ENCODE data around the gene CFD.

CFD gene

GRCh38 chr19:854549-854948 lies 4.9 kb upstream of the CFD start:
- no peaks in the 10 kb centered on the region for H3K36me3 ChIP-seq (ENCODE audit: control insufficient read depth, insufficient read depth, low read length)
- TF ChIP-seq CTCF (IDR thresholded peaks at IDR 0.05) = no peak
- no peak overlapping the region for H3K4me2 ChIP-seq (ENCODE audit: low read length)
- H2AFZ ChIP-seq = no peak overlapping the region
- H3K27me3 ChIP-seq (ENCODE audit: control insufficient read depth, insufficient read depth, low read length) = no peaks in the 10 kb centered on the region
- no peak overlapping the region for H3K27ac ChIP-seq
- H3K79me2 ChIP-seq = no peaks in the 10 kb centered on the region
- H3K9me3 ChIP-seq (ENCODE audit: control insufficient read depth, low read length) = no peaks in the 10 kb centered on the region
- no peak overlapping the region for H3K9ac ChIP-seq
- H3K4me3 ChIP-seq (ENCODE audit: low read depth, low read length) = no peak overlapping the region
- peaks cover 4% of the 10 kb centered on the region for H3K4me1 ChIP-seq

- H3K9ac ChIP-seq = no peak overlapping the region
- H3K4me1 ChIP-seq = peaks cover 4% of the 10 kb centered on the region
- no peaks in the 10 kb centered on the region for H3K36me3 ChIP-seq (ENCODE audit: control insufficient read depth, insufficient read depth, low read length)
- no peak overlapping the region for H3K4me2 ChIP-seq (ENCODE audit: low read length)
- TF ChIP-seq CTCF (IDR thresholded peaks at IDR 0.05) = no peak
- H3K4me3 ChIP-seq (ENCODE audit: low read depth, low read length) = no peak overlapping the region
- no peaks in the 10 kb centered on the region for H3K79me2 ChIP-seq
- H3K27me3 ChIP-seq (ENCODE audit: control insufficient read depth, insufficient read depth, low read length) = no peaks in the 10 kb centered on the region
- H3K27ac ChIP-seq = no peak overlapping the region
- H3K9me3 ChIP-seq (ENCODE audit: control insufficient read depth, low read length) = no peaks in the 10 kb centered on the region
- H2AFZ ChIP-seq = no peak overlapping the region
Measured at GRCh38 chr19:855142-855541, 4.3 kb upstream of the CFD start.

GRCh38 chr19:855566-856120 lies 3.8 kb upstream of the CFD start:
- no peaks in the 10 kb centered on the region for H3K9me3 ChIP-seq (ENCODE audit: control insufficient read depth, low read length)
- no peaks in the 10 kb centered on the region for H3K36me3 ChIP-seq (ENCODE audit: control insufficient read depth, insufficient read depth, low read length)
- H3K27me3 ChIP-seq (ENCODE audit: control insufficient read depth, insufficient read depth, low read length) = no peaks in the 10 kb centered on the region
- no peak overlapping the region for H3K4me3 ChIP-seq (ENCODE audit: low read depth, low read length)
- no peak overlapping the region for H3K4me2 ChIP-seq (ENCODE audit: low read length)
- no peak overlapping the region for H3K9ac ChIP-seq
- peaks cover 2% of the 10 kb centered on the region for H3K4me1 ChIP-seq
- H2AFZ ChIP-seq = no peak overlapping the region
- no peak overlapping the region for H3K27ac ChIP-seq
- H3K79me2 ChIP-seq = no peaks in the 10 kb centered on the region
- TF ChIP-seq CTCF (IDR thresholded peaks at IDR 0.05) = no peak

GRCh38 chr19:858284-858683 lies 1.2 kb upstream of the CFD start:
- Histone ChIP-seq H2AFZ (no peak overlapping the region), H3K27ac (no peak overlapping the region), H3K4me2 (ENCODE audit: low read length) (no peak overlapping the region), H3K36me3 (ENCODE audit: control insufficient read depth, insufficient read depth, low read length) (no peaks in the 10 kb centered on the region), H3K9me3 (ENCODE audit: control insufficient read depth, low read length) (no peaks in the 10 kb centered on the region), H3K9ac (no peak overlapping the region), H3K4me1 (no peaks in the 10 kb centered on the region), H3K27me3 (ENCODE audit: control insufficient read depth, insufficient read depth, low read length) (no peaks in the 10 kb centered on the region), H3K79me2 (no peaks in the 10 kb centered on the region), H3K4me3 (ENCODE audit: low read depth, low read length) (no peak overlapping the region)
- TF ChIP-seq CTCF (IDR thresholded peaks at IDR 0.05) = no peak

GRCh38 chr19:861141-861755 lies 1.8 kb downstream of the CFD start:
- Histone ChIP-seq H3K9me3 (ENCODE audit: control insufficient read depth, low read length) (no peaks in the 10 kb centered on the region), H3K27me3 (ENCODE audit: control insufficient read depth, insufficient read depth, low read length) (no peaks in the 10 kb centered on the region), H3K4me2 (ENCODE audit: low read length) (no peak overlapping the region), H3K27ac (no peak overlapping the region), H3K4me3 (ENCODE audit: low read depth, low read length) (no peak overlapping the region), H2AFZ (no peak overlapping the region), H3K79me2 (no peaks in the 10 kb centered on the region), H3K36me3 (ENCODE audit: control insufficient read depth, insufficient read depth, low read length) (no peaks in the 10 kb centered on the region), H3K4me1 (no peaks in the 10 kb centered on the region), H3K9ac (no peak overlapping the region)
- TF ChIP-seq CTCF (IDR thresholded peaks at IDR 0.05) = no peak

Measured in parathyroid adenoma (tissue), 2 donors.